GM18502 (cell line): ENCODE data around the gene FAM3B.
"Not testable (repeated sequence)": the region's sequence is repeated elsewhere in the genome, so short reads cannot be mapped to it uniquely, and the experiment has no call there.

Experiments used
- ATAC-seq: cut with Tn5 transposase; IDR thresholded peaks from one replicate; pipeline ENCODE4 v1.9.1; 2021; ENCODE audit warnings: mild to moderate bottlenecking; ENCODE audit not compliant: unreplicated experiment, poor library complexity

FAM3B gene, protein sequence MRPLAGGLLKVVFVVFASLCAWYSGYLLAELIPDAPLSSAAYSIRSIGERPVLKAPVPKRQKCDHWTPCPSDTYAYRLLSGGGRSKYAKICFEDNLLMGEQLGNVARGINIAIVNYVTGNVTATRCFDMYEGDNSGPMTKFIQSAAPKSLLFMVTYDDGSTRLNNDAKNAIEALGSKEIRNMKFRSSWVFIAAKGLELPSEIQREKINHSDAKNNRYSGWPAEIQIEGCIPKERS

GRCh38 chr21:41316200-41317062, at the start of gene FAM3B:
Gene FAM3B (plus strand): TSS chr21:41316801. CDS start chr21:41316880, 79 bp downstream.
- no peak for ATAC-seq

DNA sequence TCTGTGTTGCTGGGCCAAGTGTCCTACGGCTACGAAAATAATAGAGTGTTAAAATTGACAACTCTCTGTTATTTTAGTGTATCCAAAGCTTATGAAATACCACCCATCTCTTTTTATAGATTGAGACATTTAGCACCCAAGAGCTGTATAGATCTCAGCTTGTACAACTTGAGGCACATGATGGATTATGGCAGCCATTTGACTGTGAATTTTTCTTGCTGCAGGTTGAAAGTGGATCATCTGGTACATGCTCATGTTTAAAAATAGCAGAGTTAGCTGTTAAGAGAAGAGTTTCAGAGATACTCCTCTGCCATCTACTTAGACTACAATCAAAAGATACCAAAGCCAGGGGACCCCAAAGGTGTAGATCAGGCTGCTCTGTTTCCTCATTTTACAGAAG, 49.3 kb upstream of the FAM3B start:
- ATAC-seq: no peak

GRCh38 chr21:41269535-41269934, 47.1 kb upstream of the FAM3B start:
- ATAC-seq: no peak

DNA sequence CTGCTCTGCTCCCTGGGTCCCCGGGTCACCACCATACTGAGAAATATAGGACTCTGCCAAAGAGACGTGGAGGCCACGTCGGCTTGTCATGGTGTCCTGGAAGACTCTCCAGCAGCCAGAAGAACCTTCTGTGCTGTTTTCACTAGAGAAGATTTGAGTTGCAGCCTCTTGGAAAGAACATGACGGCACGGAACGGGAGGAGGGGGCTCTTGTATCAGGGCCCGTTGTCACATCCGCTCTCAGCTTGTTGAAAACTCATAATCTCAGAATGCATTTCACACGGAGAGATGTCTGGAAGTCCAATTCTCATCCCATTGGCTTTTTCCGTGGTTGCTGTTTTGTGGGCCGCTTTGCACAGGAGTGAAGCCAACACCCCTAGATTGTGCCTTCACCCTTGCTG, 39.4 kb upstream of the FAM3B start:
- ATAC-seq: no peak

DNA sequence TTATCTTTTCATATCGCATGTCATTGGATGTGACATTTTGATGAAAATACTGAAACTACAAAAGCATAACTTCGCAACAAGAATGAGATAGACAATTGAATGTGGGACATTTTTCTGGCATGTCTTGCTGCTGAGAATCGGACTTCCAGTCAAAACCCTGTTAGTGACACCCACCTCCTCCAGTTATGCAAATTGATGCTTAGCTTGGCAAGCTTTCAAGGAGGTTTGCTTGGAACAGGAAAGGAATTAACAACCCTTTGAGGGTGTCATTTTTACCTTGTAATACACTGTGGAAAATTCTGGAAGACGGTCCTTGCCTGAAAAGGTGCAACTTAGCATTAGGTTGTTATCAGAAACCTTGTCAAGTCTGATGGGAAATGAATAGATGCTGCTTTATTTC, 38.8 kb upstream of the FAM3B start:
- no peak for ATAC-seq

DNA sequence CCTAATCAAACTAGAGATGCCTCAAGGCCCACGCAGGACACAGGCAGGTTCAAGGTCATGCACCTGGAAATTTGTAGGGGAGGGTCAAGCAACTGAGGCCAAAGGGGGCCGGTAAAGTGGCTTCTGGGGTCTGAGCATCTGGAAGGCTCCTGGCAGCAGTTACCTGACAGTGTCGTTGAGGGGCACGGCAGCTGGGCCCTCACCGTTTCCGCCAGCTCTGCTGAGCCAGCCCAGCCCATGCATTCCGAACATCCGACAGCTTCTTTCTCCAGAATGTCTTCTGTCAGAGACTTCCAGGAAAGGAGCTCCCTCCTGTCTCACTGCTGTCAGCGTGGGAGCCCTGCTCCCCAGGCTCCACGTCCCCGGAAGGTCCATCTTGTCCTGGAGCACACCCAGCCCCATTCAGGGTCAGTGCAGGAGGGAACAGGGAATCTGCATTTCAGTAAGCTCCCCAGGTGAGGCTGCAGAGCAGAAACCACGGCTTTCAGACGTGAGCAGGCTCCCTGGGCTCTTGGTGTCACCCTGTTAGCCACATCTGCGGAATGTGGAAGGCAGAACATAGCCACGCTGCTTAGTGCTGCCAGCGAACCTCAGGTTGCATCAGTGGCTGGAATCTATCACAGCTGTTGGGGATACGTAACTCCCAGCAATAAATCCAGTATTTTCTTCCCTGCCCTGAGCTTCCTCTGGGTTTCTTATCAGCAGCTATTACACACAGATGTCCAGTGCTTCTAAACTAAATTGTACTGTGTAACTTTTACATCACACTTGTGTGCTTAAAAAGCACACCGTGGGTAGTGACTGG, 36.3 kb upstream of the FAM3B start:
- ATAC-seq: no peak

DNA sequence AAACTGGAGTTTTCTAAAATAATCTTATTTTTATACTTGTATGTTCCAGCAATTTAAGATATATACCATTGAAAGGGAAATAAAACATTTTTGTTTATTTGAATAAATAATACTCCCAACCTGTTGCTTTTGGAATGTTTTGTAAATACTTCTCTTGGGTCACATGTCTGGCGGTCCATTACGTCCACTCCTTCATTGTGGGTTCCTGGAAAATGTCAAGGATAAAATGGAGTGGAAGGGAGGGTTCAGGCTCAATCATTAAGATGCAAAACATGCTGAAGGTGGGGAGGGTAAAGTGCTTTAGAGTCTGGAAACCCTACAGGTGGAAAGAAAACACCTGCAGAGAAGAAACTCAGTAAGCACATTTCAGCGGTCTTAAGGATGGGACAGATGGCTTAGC, 34.2 kb upstream of the FAM3B start:
- ATAC-seq: no peak

DNA sequence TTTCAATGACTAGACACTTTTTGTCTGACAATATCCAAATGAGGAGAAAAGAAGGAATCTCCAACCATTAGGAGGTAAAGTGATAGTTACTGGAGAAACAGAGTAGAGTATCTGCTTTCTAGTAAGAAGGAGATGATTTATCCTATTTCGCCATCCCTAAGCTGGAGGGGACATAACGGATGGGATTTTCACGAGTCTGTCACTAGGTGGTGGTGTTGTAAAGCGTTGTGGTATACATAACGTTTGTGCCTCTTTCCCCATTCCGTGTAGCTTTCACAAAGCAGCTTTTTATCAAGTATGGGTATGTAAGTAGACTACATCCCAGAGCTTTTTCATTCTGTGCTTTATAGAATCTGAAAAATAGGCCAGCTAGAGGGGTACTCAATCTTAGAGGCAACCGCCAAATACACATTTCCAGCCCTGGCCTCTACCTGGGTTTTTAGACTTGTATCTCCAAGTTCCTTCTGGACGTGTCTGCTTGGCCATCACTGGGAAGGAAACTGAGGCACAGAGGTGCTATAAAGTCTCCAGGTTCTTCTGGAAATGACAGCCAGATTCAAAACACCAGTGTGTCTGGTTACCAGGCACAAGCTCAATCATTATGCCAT, 33.3 kb upstream of the FAM3B start:
- peak; percentile 69 for ATAC-seq

DNA sequence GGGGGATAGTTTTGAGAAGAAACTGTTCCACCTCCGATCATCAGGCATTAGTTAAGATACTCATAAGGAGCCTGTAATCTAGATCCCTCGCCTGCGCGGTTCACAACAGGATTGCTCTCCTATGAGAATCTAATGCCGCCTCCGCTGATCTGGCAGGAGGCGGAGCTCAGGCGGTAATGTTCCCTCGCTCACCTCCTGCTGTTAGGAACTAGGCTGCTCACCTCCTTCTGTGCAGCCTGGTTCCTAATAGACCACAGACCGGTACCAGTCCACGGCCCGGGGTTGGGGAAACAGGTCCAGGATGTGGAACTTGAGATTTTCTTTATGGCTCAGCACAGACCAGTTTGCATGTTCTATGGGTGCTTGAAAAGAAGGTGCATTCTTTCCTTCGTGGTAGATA, 27.2 kb upstream of the FAM3B start:
- no peak for ATAC-seq

- no peak for ATAC-seq
These were observed 26.3 kb upstream of the FAM3B start for GRCh38 chr21:41290106-41290799.

DNA sequence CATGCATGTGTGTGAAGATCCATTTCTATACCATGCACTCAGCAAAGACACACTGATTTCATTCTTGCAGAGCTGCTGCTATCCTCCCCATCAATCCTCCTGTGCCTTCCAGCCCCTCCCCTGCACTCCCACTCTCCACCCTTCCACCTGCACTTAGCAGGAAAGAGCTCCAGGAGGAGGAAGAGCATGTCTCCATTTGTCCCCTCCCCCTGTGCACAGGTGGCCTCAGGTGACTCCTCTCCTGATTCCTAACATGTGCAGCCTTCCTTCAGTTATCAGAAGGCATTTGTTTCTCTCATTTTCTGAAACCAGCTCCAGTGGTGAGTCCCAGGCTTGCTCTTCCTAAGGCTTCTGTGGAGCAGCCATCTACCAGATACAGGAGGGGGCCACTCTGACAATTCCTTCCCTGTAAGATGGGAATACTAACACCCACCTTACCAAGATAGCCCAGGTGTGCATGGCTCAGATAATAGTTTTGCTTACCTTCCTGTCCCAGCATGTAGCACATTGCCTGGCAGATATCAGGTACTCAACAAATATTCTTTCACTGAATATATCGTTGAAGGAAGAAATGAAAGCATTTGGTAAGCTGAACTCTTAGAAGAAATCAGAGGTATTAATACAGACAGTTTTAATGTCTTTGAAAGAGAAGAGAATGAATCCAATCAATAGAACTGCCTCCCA, 21.9 kb upstream of the FAM3B start:
- ATAC-seq: no peak

DNA sequence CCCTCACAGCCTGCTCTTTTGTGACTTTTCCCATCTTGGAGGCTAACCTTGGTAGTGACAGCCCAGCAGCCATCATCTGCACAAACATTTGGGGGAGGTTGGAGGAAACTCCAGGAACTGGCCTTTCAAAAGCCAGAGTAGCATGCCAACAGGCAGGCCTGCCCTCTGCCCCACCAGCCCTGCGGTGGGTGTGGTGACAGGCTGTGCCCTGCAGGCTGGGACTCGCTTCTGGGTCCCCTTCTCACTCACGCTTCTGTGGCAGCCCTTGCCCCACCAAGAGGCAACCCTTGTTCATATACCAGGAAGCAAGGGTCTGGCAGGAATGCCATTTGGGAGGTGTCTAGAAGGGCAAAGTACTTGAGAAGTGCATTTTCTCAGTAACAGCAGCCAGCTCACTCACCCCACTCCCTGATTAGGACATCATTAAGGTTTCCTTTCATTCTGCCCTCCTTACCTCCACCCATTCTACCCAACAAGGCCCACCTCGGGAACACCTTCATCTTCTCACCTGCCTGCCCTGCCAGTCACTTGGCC, 20.8 kb upstream of the FAM3B start:
- no peak for ATAC-seq

DNA sequence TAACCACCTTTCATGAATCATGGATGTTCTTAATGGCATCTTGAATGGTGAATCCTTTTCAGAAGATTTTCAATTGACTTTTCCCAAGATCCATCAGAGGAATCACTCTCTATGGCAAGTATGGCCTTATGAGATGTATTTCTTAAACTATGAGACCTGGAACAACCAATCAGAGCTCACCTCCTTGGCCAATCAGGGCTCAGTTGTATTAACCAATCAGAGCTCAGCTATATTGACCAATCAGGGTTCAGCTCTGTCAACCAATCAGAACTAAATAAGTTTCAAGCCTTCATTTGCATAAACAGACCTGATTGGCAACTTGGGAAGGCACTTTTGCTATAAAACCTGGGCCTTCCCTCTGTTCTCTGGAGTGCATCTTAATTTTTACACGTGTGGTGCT, 13.6 kb upstream of the FAM3B start:
- no peak for ATAC-seq

DNA sequence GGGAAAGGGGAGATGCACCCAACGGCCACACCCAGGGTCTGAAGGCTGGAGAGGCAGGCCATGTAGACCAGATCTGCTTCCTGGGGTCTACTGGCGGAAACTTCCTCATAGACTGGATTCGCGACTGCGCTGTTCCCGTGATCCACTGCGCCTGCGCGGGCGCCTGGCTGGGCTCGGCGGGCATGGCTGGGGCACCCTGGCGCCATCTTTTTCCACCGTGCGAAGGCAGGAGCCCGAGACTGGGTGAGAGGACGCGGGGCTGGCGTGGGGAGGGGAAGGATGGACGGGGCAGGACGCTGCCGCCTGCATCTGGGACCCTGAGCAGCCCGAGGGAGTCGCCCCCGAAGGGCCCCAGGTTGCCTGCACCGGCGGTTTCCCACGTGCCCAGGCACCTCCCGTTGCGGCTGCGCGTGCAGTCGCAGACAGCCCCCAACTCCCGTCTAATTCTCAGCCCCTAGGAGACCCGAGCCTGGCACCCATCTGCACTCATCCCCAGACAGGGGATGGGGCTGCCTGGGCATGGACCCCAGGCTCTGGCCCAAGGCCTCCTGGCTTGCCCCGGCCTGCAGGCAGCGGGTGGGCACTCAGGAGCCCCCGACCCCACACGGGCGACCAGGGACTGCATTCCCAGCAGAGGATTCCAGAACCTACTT, 12.4 kb upstream of the FAM3B start:
- no peak for ATAC-seq

- ATAC-seq: no peak
These were observed 9.4 kb upstream of the FAM3B start for GRCh38 chr21:41307219-41307618.

GRCh38 chr21:41313285-41314164, 3.1 kb upstream of the FAM3B start:
- ATAC-seq: not testable (repeated sequence)

GRCh38 chr21:41315726-41316125, 875 bp upstream of the FAM3B start:
- no peak for ATAC-seq

GRCh38 chr21:41317063-41317392, 427 bp downstream of the FAM3B start:
- no peak for ATAC-seq
